WERI-Rb-1 (cell line): Measurements from ENCODE around the gene DLK1.

Experiments
- DNase-seq: peaks from one replicate; pipeline ENCODE4 v3.0.0-alpha.2; 2020
- H3K27ac ChIP-seq: fragments of 250-450 bp; sonication (Bioruptor Pico); 2 replicates; pipeline ENCODE4 v1.5.1; 2020; ENCODE audit warnings: mild to moderate bottlenecking, moderate library complexity
- H3K27me3 ChIP-seq: fragments of 250-450 bp; sonication (Bioruptor Pico); 2 replicates; pipeline ENCODE4 v1.5.1; 2021; ENCODE audit warnings: mild to moderate bottlenecking, low read depth, moderate library complexity; ENCODE audit not compliant: insufficient read depth, severe bottlenecking
- H3K36me3 ChIP-seq: fragments of 250-450 bp; sonication (Bioruptor Pico); 2 replicates; pipeline ENCODE4 v1.5.1; 2020; ENCODE audit warnings: mild to moderate bottlenecking, moderate library complexity
- H3K4me3 ChIP-seq: 2 replicates; pipeline ENCODE4 v1.5.1; 2011; ENCODE audit warnings: low read depth, mild to moderate bottlenecking, control low read depth, low read length
- H3K9me3 ChIP-seq: fragments of 250-450 bp; sonication (Bioruptor Pico); 2 replicates; pipeline ENCODE4 v1.5.1; 2021; ENCODE audit warnings: mild to moderate bottlenecking, moderate library complexity; ENCODE audit not compliant: severe bottlenecking
- CTCF ChIP-seq: IDR thresholded peaks from 2 replicates; pipeline ENCODE4 v1.5.1; 2011; ENCODE audit warnings: low read depth, mild to moderate bottlenecking, control low read depth, inconsistent platforms, low read length

DLK1 gene

GRCh38 chr14:100778951-100779690, 52.4 kb downstream of the DLK1 start:
- Histone ChIP-seq H3K27me3 (peaks cover 2% of the 10 kb centered on the region), H3K9me3 (no peaks in the 10 kb centered on the region), H3K36me3 (no peaks in the 10 kb centered on the region), H3K27ac (no peak overlapping the region), H3K4me3 (no peak overlapping the region)
- no peak for TF ChIP-seq CTCF
- no peak for DNase-seq

- H3K27me3 ChIP-seq, result peaks cover 2% of the 10 kb centered on the region
- no peak overlapping the region for H3K4me3 ChIP-seq
- no peaks in the 10 kb centered on the region for H3K36me3 ChIP-seq
- TF ChIP-seq CTCF, result no peak
- H3K27ac ChIP-seq, result no peak overlapping the region
- DNase-seq, result no peak
- no peaks in the 10 kb centered on the region for H3K9me3 ChIP-seq
These were observed 53.0 kb downstream of the DLK1 start for GRCh38 chr14:100779691-100780080.

- H3K9me3 ChIP-seq, result no peaks in the 10 kb centered on the region
- H3K27me3 ChIP-seq, result peaks cover 2% of the 10 kb centered on the region
- no peak overlapping the region for H3K4me3 ChIP-seq
- no peaks in the 10 kb centered on the region for H3K36me3 ChIP-seq
- no peak for TF ChIP-seq CTCF
- DNase-seq, result peak; percentile 0
- H3K27ac ChIP-seq, result no peak overlapping the region
These were observed 53.6 kb downstream of the DLK1 start for GRCh38 chr14:100780246-100780645.

GRCh38 chr14:100780646-100781355, 54.1 kb downstream of the DLK1 start:
- H3K27ac ChIP-seq, result no peak overlapping the region
- no peak for DNase-seq
- H3K27me3 ChIP-seq, result peaks cover 2% of the 10 kb centered on the region
- no peaks in the 10 kb centered on the region for H3K36me3 ChIP-seq
- TF ChIP-seq CTCF, result no peak
- H3K9me3 ChIP-seq, result no peaks in the 10 kb centered on the region
- H3K4me3 ChIP-seq, result no peak overlapping the region

GRCh38 chr14:100781952-100782351, 55.3 kb downstream of the DLK1 start:
- Histone ChIP-seq H3K27ac (no peak overlapping the region), H3K27me3 (peaks cover 2% of the 10 kb centered on the region), H3K4me3 (no peak overlapping the region), H3K36me3 (no peaks in the 10 kb centered on the region), H3K9me3 (no peaks in the 10 kb centered on the region)
- TF ChIP-seq CTCF, result no peak
- no peak for DNase-seq
